Medulla oblongata (tissue), 1 donor: ENCODE results near the gene MMAB.

ENCODE experiments used
- DNase-seq: peaks from one replicate; pipeline ENCODE4 v3.0.0-alpha.2; 2015; ENCODE audit errors: extremely low spot score

The MMAB gene

GRCh38 chr12:109512608-109513007, 60.7 kb downstream of the MMAB start:
- no peak for DNase-seq

GRCh38 chr12:109510196-109510595, 63.1 kb downstream of the MMAB start:
- no peak for DNase-seq

GRCh38 chr12:109504068-109504467, 69.2 kb downstream of the MMAB start:
- no peak for DNase-seq
